ENCODE data around the gene CPS1.

DNA sequence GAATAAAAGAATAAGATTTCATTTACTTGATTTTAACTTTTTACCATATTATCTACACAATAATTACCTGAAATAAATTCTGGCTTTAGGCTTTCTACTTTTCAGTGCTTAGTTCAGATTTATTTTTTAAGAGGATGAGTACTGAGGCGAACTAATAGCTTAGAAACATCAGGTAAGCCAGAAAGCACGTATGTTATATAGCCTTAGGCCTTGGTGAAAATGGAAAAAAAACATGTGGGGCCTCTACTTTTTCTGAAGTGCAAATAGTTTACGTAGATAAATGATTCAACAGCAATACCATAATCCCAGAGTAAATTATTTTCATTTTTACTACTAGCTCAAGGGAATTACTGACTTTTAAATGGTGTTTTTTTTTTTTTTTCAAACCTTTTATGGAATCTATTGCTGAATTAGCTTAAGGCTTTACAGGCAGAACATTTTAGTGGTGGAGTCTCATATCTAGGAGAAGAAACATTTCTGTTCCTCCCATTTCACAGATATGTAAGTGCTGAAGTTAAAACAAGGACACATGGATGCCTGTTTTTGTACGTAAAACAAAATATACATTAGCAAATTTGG lies 6.2 kb downstream of the CPS1 start:
- no peak for TF ChIP-seq EZH2 (IDR thresholded peaks at IDR 0.05)
- TF ChIP-seq FOXP2 (optimal IDR thresholded peaks at IDR 0.05; ENCODE audit: control extremely low read depth, extremely low read length, insufficient read depth), result no peak
- TF ChIP-seq POLR2AphosphoS5 (IDR thresholded peaks at IDR 0.05; ENCODE audit: borderline replicate concordance, low read depth, low read length), result no peak

Measured in SK-N-MC (cell line).